Measurements from ENCODE around the gene LIN9. TPM values are rescaled to one million over a fixed set of nuclear protein-coding genes. Genes with fewer than 3 reads are reported as not detected.

Gene LIN9
- total and polyA plus RNA-seq, 2 of the 13 experiments (the other 11 are each of a cell fraction or from before 2014, with no cell fraction given): 3.0 to 10.0 TPM

DNA sequence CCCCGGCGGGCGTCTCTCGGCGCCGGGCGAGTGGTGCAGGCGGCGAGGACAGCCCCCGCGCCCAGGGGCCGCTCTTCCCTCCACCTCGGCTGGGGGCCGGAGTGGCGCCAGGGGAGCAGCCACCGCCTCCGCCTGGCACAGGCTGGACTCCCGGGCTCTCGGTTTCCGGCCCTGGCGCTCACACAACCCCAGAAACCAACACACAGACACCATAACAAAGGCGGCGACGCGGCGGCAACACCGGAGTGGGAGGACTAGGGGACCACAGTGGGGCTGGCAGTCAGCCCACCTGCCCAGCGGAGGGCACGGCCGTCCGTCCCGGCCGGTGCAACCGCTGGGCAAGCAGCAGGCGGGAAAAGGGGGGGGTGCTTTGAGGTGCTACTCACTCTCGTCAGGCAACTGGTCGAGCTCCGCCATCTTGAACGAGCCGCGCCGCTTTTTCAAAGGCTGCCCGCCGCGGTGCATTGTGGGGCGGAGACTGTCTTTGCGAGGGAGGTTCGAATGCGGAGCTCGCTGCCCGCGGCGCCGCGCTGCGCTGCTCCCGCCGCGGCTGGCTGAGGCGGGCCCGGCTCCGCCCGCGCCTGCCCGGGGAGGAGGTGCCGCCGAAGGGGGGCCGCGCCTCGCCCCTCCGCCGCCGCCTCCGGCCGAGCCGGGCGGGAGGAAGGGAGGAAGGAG, at the start of gene LIN9 (continued):
- TF ChIP-seq HNRNPL (IDR thresholded peaks at IDR 0.05; ENCODE audit: low read depth, low read length) (peak; percentile 58; the same call in 1 of the 2 replicates), ZNF282 (IDR thresholded peaks at IDR 0.05; ENCODE audit: partially characterized antibody) (no peak), AKAP8 (CRISPR knock-in tag; IDR thresholded peaks at IDR 0.05) (no peak), ZNF782 (CRISPR knock-in tag; IDR thresholded peaks at IDR 0.05; ENCODE audit: borderline replicate concordance) (no peak), POLR2AphosphoS2 (IDR thresholded peaks at IDR 0.05; ENCODE audit: low read depth, low read length) (no peak), ZNF274 (CRISPR knock-in tag; IDR thresholded peaks at IDR 0.05) (peak; percentile 25; the same call in 1 of the 2 replicates), SRF (IDR thresholded peaks at IDR 0.05; ENCODE audit: low read depth, low read length) (no peak), ZSCAN12 (CRISPR knock-in tag; IDR thresholded peaks at IDR 0.05) (no peak), ZC3H4 (CRISPR knock-in tag; IDR thresholded peaks at IDR 0.05; ENCODE audit: borderline replicate concordance) (no peak), FOXP1 (IDR thresholded peaks at IDR 0.05) (no peak), FOXP1 (CRISPR knock-in tag; IDR thresholded peaks at IDR 0.05) (no peak), ZKSCAN1 (IDR thresholded peaks at IDR 0.05; ENCODE audit: low read length) (no peak), SIX1 (CRISPR knock-in tag; IDR thresholded peaks at IDR 0.05; ENCODE audit: borderline replicate concordance) (no peak), PCBP2 (optimal IDR thresholded peaks at IDR 0.05; ENCODE audit: low read depth, low read length, poor library complexity, severe bottlenecking) (no peak), TAF15 (IDR thresholded peaks at IDR 0.05; ENCODE audit: low read depth, low read length, poor library complexity, severe bottlenecking) (no peak)
- TF ChIP-seq, protein P1, sequence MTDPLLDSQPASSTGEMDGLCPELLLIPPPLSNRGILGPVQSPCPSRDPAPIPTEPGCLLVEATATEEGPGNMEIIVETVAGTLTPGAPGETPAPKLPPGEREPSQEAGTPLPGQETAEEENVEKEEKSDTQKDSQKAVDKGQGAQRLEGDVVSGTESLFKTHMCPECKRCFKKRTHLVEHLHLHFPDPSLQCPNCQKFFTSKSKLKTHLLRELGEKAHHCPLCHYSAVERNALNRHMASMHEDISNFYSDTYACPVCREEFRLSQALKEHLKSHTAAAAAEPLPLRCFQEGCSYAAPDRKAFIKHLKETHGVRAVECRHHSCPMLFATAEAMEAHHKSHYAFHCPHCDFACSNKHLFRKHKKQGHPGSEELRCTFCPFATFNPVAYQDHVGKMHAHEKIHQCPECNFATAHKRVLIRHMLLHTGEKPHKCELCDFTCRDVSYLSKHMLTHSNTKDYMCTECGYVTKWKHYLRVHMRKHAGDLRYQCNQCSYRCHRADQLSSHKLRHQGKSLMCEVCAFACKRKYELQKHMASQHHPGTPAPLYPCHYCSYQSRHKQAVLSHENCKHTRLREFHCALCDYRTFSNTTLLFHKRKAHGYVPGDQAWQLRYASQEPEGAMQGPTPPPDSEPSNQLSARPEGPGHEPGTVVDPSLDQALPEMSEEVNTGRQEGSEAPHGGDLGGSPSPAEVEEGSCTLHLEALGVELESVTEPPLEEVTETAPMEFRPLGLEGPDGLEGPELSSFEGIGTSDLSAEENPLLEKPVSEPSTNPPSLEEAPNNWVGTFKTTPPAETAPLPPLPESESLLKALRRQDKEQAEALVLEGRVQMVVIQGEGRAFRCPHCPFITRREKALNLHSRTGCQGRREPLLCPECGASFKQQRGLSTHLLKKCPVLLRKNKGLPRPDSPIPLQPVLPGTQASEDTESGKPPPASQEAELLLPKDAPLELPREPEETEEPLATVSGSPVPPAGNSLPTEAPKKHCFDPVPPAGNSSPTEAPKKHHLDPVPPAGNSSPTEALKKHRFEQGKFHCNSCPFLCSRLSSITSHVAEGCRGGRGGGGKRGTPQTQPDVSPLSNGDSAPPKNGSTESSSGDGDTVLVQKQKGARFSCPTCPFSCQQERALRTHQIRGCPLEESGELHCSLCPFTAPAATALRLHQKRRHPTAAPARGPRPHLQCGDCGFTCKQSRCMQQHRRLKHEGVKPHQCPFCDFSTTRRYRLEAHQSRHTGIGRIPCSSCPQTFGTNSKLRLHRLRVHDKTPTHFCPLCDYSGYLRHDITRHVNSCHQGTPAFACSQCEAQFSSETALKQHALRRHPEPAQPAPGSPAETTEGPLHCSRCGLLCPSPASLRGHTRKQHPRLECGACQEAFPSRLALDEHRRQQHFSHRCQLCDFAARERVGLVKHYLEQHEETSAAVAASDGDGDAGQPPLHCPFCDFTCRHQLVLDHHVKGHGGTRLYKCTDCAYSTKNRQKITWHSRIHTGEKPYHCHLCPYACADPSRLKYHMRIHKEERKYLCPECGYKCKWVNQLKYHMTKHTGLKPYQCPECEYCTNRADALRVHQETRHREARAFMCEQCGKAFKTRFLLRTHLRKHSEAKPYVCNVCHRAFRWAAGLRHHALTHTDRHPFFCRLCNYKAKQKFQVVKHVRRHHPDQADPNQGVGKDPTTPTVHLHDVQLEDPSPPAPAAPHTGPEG (CRISPR knock-in tag; IDR thresholded peaks at IDR 0.05): no peak
- TF ChIP-seq, protein P2, sequence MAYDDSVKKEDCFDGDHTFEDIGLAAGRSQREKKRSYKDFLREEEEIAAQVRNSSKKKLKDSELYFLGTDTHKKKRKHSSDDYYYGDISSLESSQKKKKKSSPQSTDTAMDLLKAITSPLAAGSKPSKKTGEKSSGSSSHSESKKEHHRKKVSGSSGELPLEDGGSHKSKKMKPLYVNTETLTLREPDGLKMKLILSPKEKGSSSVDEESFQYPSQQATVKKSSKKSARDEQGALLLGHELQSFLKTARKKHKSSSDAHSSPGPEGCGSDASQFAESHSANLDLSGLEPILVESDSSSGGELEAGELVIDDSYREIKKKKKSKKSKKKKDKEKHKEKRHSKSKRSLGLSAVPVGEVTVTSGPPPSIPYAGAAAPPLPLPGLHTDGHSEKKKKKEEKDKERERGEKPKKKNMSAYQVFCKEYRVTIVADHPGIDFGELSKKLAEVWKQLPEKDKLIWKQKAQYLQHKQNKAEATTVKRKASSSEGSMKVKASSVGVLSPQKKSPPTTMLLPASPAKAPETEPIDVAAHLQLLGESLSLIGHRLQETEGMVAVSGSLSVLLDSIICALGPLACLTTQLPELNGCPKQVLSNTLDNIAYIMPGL (CRISPR knock-in tag; IDR thresholded peaks at IDR 0.05; ENCODE audit: borderline replicate concordance in 1 of 2, low read depth in 1 of 2): peak; percentile 26 to 73; a peak in 2 of 4 replicates
- TF ChIP-seq, protein P3, sequence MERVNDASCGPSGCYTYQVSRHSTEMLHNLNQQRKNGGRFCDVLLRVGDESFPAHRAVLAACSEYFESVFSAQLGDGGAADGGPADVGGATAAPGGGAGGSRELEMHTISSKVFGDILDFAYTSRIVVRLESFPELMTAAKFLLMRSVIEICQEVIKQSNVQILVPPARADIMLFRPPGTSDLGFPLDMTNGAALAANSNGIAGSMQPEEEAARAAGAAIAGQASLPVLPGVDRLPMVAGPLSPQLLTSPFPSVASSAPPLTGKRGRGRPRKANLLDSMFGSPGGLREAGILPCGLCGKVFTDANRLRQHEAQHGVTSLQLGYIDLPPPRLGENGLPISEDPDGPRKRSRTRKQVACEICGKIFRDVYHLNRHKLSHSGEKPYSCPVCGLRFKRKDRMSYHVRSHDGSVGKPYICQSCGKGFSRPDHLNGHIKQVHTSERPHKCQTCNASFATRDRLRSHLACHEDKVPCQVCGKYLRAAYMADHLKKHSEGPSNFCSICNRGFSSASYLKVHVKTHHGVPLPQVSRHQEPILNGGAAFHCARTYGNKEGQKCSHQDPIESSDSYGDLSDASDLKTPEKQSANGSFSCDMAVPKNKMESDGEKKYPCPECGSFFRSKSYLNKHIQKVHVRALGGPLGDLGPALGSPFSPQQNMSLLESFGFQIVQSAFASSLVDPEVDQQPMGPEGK (CRISPR knock-in tag; IDR thresholded peaks at IDR 0.05): no peak; the same call in 1 of the 2 replicates
- TF ChIP-seq, protein P4, sequence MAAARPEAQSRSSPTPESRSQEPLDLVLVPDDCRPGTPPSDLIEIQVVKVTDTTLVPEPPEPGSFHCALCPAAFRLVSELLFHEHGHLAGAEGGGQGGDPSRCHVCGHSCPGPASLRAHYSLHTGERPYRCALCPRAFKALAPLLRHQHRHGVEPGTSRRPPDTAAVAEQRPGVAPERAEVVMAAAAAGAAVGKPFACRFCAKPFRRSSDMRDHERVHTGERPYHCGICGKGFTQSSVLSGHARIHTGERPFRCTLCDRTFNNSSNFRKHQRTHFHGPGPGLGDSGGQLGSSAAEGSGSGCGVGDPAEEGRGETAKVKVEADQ (CRISPR knock-in tag; IDR thresholded peaks at IDR 0.05; ENCODE audit: borderline replicate concordance): no peak
